SHP77 (cell line): ENCODE data around the gene HMGN4.

Experiments used
- DNase-seq, 2 experiments: peaks; one replicate each; lab custom pipeline; 2025; lab: John Stamatoyannopoulos, UW

The HMGN4 gene

DNA sequence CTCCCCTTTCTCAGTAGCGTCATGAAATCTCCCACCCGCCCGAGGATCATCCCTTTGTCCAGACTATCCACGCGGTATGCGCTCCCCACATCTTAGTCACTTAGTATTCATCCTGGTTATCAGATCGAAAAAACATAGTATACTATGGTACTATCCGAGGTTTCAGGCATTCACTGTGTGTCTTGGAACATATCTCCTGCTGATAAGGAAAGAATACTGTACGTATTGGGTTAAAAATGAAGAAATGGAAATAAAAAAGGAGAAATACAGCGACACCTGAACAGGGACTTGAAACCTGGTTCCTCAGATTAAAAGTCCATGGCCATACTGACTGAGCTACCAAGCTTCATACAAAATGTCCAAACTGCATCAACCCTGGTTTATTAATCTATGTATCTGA, 14.0 kb downstream of the HMGN4 start:
- DNase-seq: no peak

DNA sequence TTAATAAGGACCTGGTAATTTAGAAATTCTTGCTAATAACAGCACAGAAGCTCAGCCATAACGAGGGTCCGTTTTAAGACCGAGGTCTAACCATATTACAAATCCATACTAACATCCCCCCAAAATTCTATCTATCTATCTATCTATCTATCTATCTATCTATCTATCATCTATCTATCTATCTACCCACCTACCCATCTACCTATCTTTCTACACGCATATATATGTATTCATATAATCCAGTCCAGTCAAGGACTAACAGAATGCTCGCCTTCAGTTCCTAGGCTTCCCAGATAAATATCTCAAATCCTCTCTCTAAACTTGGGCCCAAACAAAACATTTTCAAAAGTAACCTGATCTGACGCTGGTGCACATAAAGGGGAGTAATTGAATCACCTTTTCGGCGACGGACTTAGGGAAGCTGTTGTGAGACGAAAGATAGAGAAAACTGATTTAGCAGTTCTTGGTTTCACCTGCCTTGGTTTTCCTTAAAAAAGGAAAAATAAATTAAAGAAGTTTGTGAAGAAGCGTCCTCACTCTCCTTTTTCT, 14.5 kb downstream of the HMGN4 start:
- no peak for DNase-seq

DNA sequence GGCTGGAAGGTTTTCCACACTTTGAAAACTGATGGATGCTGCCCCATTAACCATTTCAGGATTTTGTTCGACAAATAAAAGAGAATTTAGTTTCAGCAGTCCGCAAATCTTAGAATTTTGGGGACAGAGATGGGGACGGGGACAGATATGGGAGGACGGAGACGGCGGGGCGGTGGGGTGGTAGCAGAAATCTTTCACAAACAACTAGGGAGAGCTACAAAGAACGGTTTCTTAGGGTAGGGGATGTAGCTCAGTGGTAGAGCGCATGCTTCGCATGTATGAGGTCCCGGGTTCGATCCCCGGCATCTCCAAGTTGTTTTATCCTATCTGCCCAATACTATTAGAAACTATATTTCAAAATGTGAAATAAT, 15.1 kb downstream of the HMGN4 start:
- peak; percentile 68 to 70 for DNase-seq

DNA sequence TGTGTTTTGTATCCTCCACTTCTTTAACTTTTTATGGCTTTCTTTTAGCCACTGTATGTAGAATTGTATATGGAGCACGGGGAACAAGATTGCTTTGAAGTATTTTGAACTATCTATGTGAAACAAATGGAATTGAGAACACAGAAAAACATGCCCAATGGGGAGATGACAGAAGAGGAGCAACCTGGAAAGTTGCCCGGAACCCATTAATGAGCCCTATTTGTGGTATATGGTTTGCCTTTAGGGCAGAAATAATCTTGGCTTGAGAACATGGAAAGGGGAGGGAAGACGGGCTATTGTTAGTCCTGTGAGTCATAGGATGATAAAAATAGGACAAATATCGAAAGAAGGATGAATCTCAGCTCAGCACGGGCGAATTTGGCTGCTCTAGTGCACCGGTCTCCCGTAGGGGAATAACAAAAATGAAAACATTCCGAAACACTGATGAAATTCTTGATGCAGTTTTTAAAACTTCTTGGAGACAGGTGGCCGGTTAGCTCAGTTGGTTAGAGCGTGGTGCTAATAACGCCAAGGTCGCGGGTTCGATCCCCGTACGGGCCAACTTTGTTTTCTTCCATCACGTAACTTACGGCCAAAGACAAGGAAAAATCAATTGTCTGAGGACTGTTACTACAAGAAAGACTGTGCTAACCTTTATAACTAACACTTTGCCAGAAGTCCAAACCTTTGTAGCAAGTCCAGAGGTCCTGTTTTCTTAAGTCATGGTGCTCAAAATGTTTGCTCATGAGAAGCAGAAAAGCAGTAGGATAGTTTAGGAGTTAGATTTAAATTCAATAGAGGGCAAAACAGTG, 15.7 kb downstream of the HMGN4 start:
- DNase-seq: peak; percentile 69 to 73

DNA sequence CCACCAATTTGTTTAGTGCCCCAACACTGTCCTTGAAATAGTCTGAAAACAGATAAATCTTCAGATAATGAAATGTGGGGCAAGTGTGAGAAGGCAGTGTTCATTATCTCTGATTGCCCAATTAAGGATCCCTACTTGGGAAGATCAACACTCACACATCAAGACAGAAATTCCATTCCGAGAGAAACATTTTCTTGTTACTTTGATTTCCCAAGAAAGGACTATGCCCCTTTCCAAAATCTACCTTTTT, 16.2 kb downstream of the HMGN4 start:
- DNase-seq: no peak

DNA sequence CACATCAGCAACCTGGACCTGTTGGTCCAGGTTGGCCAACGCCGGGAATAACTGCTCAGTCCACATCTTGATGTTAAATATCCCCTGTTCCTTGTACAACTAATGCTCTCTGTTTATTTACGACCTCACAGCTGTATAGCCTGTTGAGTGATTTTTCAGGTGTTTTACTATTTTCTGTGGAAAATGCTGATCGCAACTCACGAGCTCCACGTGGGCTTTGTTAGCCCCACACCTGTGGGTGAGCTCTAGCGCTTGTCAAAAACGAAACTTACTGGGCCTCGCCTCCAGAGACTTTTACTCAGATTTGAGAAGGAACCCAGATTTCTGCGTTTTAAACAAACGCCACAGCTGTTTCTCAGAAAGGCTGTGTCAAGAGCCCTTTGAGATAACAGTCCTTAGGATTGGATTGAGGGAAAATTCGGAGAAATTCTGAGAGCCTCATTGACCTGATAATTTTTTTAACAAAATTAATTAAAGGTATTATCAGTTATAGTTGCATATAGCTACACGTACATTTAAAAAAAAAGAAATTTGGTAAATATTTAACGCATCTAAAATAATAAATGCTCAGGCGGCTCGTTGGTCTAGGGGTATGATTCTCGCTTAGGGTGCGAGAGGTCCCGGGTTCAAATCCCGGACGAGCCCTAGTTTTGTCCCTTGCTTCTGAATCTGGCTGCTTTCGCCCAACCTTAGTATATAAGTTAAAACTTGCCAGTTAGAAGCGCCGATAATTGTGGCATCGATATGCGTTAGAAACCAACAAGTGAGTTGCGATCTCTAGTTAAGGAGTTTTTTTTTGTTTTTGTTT, 16.7 kb downstream of the HMGN4 start:
- peak; percentile 22 to 54 for DNase-seq

DNA sequence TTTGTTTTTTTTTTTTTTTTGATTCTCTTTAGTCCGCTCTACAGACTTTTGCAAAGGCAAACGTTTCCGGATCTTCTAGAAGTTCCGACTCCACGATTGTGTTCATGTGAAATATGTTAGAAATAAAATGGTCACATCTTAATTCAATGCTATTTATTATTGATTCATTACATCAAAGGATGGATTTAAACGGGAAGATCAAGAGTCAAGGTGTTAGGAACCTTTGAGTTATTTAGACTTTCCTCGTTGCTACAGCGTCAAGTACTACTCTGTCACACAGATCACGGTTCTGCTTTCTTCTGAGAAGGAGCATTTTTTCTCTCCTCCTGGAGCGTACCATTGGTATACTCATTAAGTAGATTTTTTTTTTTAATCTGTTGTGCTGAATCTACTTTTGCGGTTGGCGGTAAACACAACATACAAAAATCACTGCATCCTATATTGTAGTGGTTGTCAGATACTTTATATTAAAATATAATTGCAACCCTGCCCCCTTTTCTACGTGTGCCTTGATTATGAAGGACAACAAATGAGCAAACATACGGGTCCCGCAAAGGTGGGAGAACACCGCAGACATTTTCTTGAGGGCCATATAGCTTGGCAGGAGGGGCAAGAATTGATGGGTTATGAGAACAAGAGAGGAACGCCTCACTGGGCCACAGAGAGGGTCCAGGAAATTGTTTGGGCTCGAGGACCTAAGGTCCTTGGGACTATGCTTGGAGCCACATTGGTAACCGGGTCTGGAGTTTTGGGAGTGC, 17.5 kb downstream of the HMGN4 start:
- DNase-seq: peak; percentile 57 to 65

DNA sequence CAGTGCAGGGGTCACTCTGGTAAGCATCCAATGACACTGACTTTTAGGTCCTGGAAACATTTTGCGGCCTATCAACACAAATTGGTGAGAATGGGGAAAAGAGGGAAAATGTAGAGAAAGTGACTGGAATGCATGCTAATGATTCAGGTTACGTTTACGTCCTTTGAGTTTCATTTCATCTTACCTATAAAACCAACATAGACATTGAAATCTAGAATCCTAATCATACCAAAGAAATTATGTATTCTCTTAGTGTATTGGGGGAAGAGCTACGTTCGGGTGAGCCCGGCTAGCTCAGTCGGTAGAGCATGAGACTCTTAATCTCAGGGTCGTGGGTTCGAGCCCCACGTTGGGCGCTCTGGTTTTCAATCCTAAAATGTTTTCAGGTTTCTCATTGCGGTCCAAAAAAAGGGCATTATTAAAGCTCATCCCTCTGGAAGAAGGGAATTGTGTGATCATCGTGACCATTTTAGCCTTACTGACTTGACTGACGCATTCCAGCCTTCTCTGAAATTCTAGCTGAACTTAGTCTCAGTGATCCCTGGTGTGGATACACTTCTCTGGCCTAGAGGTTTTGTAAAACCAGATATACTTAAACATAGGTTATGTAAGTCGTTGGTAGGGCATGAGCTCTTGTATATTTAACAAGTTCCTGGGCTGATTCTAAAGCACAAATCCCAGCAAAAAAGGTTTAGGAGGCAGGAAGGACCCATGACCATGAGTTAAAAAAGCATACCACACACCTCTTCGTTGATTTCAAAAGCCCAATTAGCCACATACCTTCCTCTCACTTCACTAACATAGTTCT, 18.3 kb downstream of the HMGN4 start:
- DNase-seq: peak; percentile 71 to 80

DNA sequence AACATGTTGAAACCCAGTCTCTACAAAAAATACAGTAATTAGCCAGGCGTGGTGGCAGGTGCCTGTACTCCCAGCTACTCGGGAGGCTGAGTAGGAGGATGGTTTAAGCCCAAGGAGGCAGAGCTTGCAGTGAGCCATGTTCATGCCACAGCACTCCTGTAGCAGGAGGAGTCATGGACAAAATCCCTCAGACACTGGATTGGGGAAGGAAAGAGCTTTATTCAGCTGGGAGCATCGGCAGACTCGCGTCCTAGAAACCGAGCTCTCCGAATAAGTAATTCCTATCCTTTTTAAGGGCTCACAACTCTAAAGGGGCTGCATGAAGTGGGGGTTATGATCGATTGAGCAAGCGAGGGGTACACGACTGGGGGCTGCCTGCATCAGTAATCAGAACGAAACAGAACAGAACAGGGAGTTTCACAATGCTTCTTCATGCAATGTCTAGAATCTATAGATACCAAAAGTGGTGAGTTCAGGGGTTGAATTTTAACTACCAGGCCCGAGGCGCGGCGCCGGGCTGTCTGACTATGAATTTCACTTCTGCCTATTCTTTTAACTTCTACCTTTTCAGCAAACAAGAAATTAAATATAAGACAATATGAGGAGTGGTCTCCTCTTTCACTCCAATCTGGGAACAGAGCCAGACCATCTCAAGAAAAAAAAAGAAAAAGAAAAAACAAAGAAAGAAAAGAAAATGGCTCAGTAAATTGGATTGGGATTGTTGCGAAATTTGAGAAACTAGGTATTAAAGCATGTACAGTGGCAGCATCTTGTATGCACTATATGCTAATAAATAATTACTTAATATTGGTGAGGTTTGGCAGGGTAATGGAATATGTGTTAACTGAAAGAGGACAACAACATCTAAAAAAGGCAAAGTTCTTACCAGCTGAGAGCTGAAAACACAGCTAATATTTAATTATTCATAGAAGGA, 23.6 kb downstream of the HMGN4 start:
- DNase-seq: no peak

DNA sequence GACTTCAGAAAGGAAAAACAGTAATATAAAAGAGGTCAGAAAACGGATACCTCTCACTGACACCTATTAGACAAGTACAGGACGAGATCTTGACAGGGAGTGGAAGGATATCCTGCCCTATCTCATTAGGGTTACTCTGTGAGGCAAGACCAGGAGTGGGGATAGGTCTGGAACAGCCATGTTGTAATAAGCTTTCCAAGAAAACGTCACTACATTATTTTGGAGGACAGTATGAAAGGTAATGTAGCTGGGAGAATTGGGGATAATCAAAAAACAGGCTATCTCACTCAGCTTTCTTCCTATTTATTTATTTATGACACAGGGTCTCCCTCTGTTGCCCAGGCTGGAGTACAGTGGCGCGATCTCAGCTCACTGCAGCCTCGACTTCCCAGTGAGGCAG, 25.3 kb downstream of the HMGN4 start:
- no peak for DNase-seq

DNA sequence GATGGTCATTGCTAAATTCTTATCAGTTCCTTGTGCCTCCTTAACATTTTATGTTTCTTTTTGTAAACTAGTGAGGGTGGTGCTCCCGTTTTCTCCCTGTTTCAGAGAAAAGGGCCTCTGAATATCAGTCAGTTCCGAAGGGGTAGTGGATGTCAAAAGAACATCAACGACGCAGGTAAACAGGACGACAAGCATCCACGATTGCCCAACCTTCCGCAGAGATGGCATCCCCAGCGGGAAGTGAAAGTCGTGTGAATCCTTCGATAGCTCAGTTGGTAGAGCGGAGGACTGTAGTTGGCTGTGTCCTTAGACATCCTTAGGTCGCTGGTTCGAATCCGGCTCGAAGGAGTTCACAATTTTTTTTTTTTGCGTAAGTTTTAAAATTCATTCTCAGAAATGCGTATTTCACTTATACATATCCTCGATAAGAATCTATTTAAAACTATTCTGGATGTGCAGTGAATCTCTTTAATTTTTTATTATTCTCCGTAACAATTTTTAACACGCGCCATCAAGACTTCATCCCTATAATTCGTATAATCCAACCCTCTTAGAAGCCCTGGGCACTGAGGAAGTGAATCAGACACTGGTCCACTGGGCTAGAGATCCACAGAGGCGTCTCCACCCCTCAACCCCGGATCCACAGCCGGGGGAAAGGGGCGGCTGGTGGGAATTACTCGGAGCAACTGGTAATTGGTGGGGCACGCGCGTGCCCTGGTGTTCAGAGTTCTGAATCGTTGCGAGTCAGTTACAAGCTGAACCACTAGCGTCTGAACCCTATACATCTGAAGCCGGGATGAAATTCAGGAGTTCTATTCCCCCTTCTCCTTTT, 30.7 kb downstream of the HMGN4 start:
- DNase-seq: peak; percentile 72 to 90

DNA sequence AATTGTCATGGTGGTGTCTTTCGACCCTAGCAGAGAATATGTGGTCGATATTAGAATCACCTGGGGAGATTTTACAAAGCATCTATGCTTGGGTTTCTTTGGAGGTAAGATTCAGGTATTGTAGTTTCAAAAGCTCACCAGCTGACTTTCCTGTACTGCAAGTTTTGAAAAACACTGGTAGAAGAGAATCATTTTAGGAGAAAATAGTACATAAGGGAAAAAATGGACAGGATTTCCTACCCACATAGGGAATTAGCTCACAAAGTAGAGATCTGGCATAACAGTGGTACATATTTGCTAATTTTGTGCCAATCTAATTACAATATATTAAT, 31.2 kb downstream of the HMGN4 start:
- no peak for DNase-seq

DNA sequence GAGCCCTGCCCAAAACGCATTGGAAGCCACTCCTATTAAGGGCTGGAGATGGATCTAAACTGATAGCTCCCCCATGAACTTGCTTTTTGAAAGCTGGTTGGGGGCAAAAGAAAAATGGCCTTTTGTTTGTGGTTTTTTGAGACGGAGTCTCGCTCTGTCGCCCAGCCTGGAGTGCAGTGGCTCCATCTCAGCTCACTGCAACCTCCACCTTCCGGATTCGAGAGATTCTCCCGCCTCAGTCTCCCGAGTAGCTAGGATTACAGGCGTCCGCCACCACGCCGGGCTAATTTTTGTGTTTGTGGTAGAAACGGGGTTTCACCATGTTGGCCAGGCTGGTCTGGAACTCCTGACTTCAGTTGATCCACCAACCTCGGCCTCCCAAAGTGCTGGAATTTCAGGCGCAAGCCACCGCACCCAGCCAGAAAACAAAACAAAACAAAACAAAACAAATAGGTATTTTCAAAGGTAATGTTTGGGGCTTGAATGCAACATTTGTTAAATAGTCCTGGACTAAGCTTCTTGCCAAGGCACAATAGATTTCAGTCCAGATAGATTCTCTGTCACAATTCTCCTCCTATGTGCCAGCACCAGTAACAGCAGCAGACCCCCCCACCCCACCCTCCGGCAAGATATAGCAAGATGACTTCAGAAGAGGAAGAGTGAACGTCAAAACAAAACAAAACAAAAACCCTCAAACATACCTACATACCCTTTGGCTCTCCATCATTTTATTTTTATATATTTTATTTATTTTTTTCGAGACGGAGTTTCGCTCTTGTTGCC, 32.1 kb downstream of the HMGN4 start:
- DNase-seq: no peak

DNA sequence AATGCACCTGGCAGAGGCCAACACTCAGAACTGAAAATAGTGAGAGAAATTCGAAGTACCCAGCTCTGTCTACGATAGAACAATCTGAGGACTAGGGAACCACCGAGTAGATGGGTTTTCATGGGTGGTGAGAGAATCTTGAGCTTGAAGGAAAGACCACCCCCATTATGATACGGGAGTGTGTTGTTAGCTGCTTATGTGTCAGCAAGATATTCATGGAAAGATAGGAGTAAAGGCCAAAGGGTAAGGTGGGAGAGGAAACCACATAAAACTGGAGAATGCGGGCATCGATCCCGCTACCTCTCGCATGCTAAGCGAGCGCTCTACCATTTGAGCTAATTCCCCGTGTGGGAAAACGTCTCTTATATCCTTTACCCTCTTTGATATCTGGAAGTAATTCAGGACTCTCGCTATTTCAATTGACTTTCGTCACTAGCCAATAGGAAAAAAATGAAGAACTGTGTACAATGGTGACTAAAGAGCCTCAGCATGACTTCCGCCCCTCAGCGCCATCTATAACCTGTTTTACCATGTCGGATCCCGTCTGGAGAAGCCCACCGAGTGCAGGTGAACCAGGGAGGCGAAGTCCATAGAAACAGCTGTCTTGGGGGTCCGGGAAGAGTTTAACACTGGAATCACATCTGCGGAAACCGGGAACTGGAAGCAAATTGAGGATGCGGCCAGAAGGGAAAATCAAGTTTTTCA, 33.6 kb downstream of the HMGN4 start:
- DNase-seq: peak; percentile 76 to 82

DNA sequence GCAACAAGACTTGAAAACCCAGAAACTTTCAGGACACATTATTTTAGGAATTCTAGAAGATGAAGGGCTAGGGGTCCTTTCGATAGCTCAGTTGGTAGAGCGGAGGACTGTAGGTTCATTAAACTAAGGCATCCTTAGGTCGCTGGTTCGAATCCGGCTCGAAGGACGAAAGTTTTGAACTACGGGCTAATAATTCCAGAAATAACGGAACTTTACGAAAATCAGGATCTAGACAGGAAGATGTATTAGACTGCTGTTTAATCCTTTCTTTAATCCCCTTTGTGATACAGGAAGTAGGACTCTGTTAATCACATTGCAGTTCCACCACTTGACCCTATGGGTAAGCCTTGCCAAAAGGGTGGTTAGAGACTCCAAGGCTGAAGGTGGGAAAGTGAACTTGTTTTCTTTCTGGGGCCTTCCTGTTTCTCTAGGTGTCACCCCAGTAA, 37.4 kb downstream of the HMGN4 start:
- no peak for DNase-seq

DNA sequence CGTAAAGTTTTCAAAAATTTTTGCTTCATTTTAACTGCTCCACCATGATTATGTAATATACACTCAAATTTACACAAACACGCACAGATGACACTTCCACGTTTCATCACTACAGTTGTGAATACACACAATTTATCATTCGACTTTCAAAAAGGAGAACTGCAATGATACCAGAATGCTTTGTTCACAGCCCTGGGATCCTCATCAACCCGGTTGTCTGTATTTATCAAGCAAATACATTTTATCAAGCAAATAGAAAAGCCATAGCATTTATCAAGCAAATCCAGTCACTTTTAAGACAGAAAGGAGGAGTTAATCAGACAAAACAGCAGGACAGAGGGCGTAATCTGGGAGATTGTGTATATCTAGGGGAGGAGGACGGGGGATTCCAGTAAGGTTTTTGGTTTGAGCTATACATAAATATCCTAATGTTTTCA, 38.3 kb downstream of the HMGN4 start:
- DNase-seq: no peak

DNA sequence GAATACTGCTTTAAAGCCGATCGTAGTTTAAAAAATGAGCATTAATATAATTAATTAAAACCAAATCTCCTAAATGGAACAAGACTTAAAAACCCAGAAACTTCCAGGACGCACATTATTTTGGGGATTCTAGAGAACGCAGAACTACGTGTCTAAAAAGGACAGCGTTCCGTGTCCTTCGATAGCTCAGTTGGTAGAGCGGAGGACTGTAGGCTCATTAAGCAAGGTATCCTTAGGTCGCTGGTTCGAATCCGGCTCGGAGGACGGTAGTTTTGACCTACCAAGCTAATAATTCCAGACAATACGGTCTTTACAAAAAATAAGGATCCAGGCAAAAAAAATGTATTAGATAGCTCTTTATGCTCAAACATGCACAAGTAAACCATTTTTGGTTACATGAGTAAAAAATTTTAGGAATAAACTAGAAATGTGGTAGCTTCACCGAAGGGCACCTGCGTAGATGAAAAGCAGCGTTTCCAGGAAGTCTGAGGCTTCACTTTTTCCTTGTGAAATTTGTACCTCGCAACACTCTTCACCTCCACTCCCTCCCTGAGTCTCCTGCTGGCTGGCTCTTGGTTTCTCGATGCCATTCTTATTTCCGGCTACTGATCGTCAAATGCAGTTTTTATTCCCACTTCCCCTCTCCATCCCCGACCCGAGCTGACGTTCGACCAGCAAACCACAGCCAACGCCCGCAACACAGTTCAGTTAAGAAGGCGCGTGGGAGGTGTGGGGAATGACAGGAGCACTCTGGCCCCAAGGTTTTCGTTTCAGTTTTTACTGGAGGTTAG, 39.0 kb downstream of the HMGN4 start:
- no peak for DNase-seq

DNA sequence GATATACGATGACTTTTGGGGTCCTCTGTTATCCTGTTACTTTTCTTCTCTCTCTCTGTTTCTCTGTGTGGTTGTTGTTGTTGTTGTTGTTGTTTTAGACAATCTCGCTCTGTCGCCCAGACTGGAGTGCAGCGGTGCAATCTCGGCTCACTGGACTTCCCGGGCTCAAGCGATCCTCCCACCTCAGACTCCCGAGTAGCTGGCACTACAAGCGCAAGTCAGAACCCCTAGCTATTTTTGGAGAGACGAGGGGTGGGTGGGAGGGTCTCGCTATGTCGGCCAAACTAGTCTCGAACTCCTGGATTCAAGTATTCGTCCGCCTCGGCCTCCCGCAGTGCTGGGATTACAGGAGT, 39.5 kb downstream of the HMGN4 start:
- no peak for DNase-seq
